GM23338 (cell line): ENCODE data around the gene CD300C. TPM values are rescaled to one million over a fixed set of nuclear protein-coding genes. Genes with fewer than 3 reads are reported as not detected.

ENCODE experiments used
- ATAC-seq: fragments of 200-7000 bp; cut with Tn5 transposase; 3 replicates; pipeline ENCODE4 v1.9.1; 2020
- DNase-seq: peaks from one replicate; pipeline ENCODE4 v3.0.0-alpha.2; 2015; ENCODE audit warnings: low spot score
- H2AFZ ChIP-seq: fragments of 200-600 bp; sonication (generic); 2 replicates; pipeline ENCODE4 v1.8.0; 2016; ENCODE audit warnings: antibody characterized with exemption, mild to moderate bottlenecking, moderate library complexity
- H3F3A ChIP-seq: fragments of 200-600 bp; sonication (generic); replicated peaks from 2 replicates; pipeline ENCODE4 v1.8.0; 2017; ENCODE audit warnings: antibody characterized with exemption, mixed run types, low read depth
- H3K27ac ChIP-seq: fragments of 200-600 bp; sonication (generic); 2 replicates; pipeline ENCODE4 v1.6.1; 2016; ENCODE audit warnings: low read depth
- H3K27me3 ChIP-seq: fragments of 200-600 bp; sonication (generic); 2 replicates; pipeline ENCODE4 v1.8.0; 2016; ENCODE audit warnings: mild to moderate bottlenecking, mixed run types, moderate library complexity; ENCODE audit not compliant: insufficient read depth
- H3K36me3 ChIP-seq: fragments of 200-600 bp; sonication (generic); 2 replicates; pipeline ENCODE4 v1.8.0; 2016; ENCODE audit warnings: mild to moderate bottlenecking; ENCODE audit not compliant: insufficient read depth
- H3K4me1 ChIP-seq: fragments of 200-600 bp; sonication (generic); 2 replicates; pipeline ENCODE4 v1.8.0; 2016; ENCODE audit warnings: mild to moderate bottlenecking, moderate library complexity; ENCODE audit not compliant: insufficient read depth
- H3K4me2 ChIP-seq: fragments of 200-600 bp; sonication (generic); 2 replicates; pipeline ENCODE4 v1.7.1; 2017; ENCODE audit warnings: mixed run types
- H3K4me3 ChIP-seq: fragments of 200-600 bp; sonication (generic); 2 replicates; pipeline ENCODE4 v1.6.1; 2016; ENCODE audit warnings: mixed run types
- H3K79me2 ChIP-seq: fragments of 200-600 bp; sonication (generic); replicated peaks from 2 replicates; pipeline ENCODE4 v1.8.0; 2017; ENCODE audit warnings: mild to moderate bottlenecking; ENCODE audit not compliant: insufficient read depth
- H3K9me2 ChIP-seq: fragments of 200-600 bp; sonication (generic); 2 replicates; pipeline ENCODE4 v1.8.0; 2017; ENCODE audit not compliant: insufficient read depth
- H4K20me1 ChIP-seq: fragments of 200-600 bp; sonication (generic); replicated peaks from 2 replicates; pipeline ENCODE4 v1.8.0; 2017; ENCODE audit warnings: mild to moderate bottlenecking; ENCODE audit not compliant: insufficient read depth
- H3K27ac Mint-ChIP-seq: 2 replicates; pipeline ENCODE4 v1.8.0; 2020; ENCODE audit warnings: inconsistent platforms, mild to moderate bottlenecking, moderate library complexity, mixed read lengths
- H3K27me3 Mint-ChIP-seq: 3 replicates; pipeline ENCODE4 v1.8.0; 2022; ENCODE audit warnings: low read depth, mild to moderate bottlenecking, moderate library complexity, mixed read lengths, inconsistent platforms; ENCODE audit not compliant: insufficient read depth, poor library complexity
- H3K36me3 Mint-ChIP-seq: 3 replicates; pipeline ENCODE4 v1.8.0; 2021; ENCODE audit warnings: low read depth, mild to moderate bottlenecking, inconsistent platforms, moderate library complexity, mixed read lengths
- H3K4me1 Mint-ChIP-seq: 3 replicates; pipeline ENCODE4 v1.8.0; 2020; ENCODE audit warnings: mild to moderate bottlenecking, inconsistent platforms, mixed read lengths
- H3K4me3 Mint-ChIP-seq: 3 replicates; pipeline ENCODE4 v1.8.0; 2021; ENCODE audit warnings: moderate library complexity, mild to moderate bottlenecking, inconsistent platforms, mixed read lengths
- H3K9me3 Mint-ChIP-seq: 3 replicates; pipeline ENCODE4 v1.8.0; 2020; ENCODE audit warnings: moderate library complexity, mild to moderate bottlenecking, inconsistent platforms, mixed read lengths
- CREB1 ChIP-seq: fragments of 250-450 bp; sonication (Bioruptor Pico); IDR thresholded peaks from 2 replicates; pipeline ENCODE4 v1.5.0; 2020; ENCODE audit warnings: low read depth, mild to moderate bottlenecking, moderate library complexity
- CTCF ChIP-seq, 2 experiments: fragments of 200-600 bp in 1 of 2; sonication (generic) in 1 of 2; conservative IDR thresholded peaks; 2 replicates each; pipeline versions ENCODE4 v1.5.1 to v1.6.1; 2016 to 2017; ENCODE audit warnings: antibody characterized with exemption in 2 of 2, low read depth in 2 of 2, mild to moderate bottlenecking in 2 of 2, moderate library complexity in 1 of 2
- ETS1 ChIP-seq: IDR thresholded peaks from 2 replicates; pipeline ENCODE4 v1.6.1; 2016; ENCODE audit warnings: antibody characterized with exemption
- EZH2 ChIP-seq: fragments of 200-600 bp; sonication (generic); IDR thresholded peaks from one replicate; pipeline ENCODE4 v1.8.0; 2017; ENCODE audit warnings: antibody characterized with exemption, mild to moderate bottlenecking, low read depth; ENCODE audit not compliant: unreplicated experiment
- EZH2phosphoT487 ChIP-seq: fragments of 200-600 bp; sonication (generic); IDR thresholded peaks from one replicate; pipeline ENCODE4 v1.8.1; 2018; ENCODE audit warnings: antibody characterized with exemption; ENCODE audit not compliant: unreplicated experiment
- JUNB ChIP-seq: IDR thresholded peaks from one replicate; pipeline ENCODE4 v1.6.1; 2016; ENCODE audit warnings: antibody characterized with exemption; ENCODE audit not compliant: unreplicated experiment
- NANOG ChIP-seq: IDR thresholded peaks from 2 replicates; pipeline ENCODE4 v1.6.1; 2016; ENCODE audit warnings: antibody characterized with exemption, borderline replicate concordance
- POLR2AphosphoS5 ChIP-seq: IDR thresholded peaks from 2 replicates; pipeline ENCODE4 v1.6.1; 2016; ENCODE audit warnings: antibody characterized with exemption, low read depth
- REST ChIP-seq: IDR thresholded peaks from one replicate; pipeline ENCODE4 v1.6.1; 2018; ENCODE audit warnings: antibody characterized with exemption; ENCODE audit not compliant: unreplicated experiment
- STAT1 ChIP-seq: IDR thresholded peaks from one replicate; pipeline ENCODE4 v1.6.1; 2016; ENCODE audit warnings: antibody characterized with exemption; ENCODE audit not compliant: unreplicated experiment
- ZNF114 ChIP-seq: fragments of 250-450 bp; sonication (Bioruptor Pico); IDR thresholded peaks from 2 replicates; pipeline ENCODE4 v1.5.0; 2020; ENCODE audit warnings: mild to moderate bottlenecking, moderate library complexity
- ZNF331 ChIP-seq: fragments of 250-450 bp; sonication (Bioruptor Pico); IDR thresholded peaks from 2 replicates; pipeline ENCODE4 v1.5.0; 2020; ENCODE audit warnings: low read depth, mild to moderate bottlenecking, moderate library complexity
- ZNF462 ChIP-seq: fragments of 250-450 bp; sonication (Bioruptor Pico); IDR thresholded peaks from 2 replicates; pipeline ENCODE4 v1.5.0; 2020; ENCODE audit warnings: mild to moderate bottlenecking, moderate library complexity
- polyA plus RNA-seq: library from polyadenylated mRNA; unstranded; fragments of >200 nt; fragmentation: Nextera tagmentation; extraction: Ambion mirVana; gene quantifications from 2 replicates; pipeline ENCODE4 v1.2.1, GENCODE V29; 2016
- total RNA-seq: library from RNA; depleted of rRNA; stranded (reverse); fragments of >200 nt; shearing (Covaris generic); gene quantifications from 2 replicates; pipeline ENCODE4 v1.2.3, GENCODE V29; 2014

Gene CD300C
- total and polyA plus RNA-seq, 2 experiments from 2014 or later = not detected

- H3K27me3 Mint-ChIP-seq = peaks cover 3% of the 10 kb centered on the region
Observed at GRCh38 chr17:74582633-74583032, 36.7 kb upstream of the CD300C start.

More at GRCh38 chr17:74582633-74583032, 36.7 kb upstream of the CD300C start:
- no peaks in the 10 kb centered on the region for H4K20me1 ChIP-seq
- Mint-ChIP-seq H3K9me3 (peaks cover 2% of the 10 kb centered on the region; the same call in 2 of the 3 replicates), H3K27ac (no peak overlapping the region), H3K4me3 (no peak overlapping the region), H3K36me3 (no peaks in the 10 kb centered on the region), H3K4me1 (peaks cover 3% of the 10 kb centered on the region; the same call in 1 of the 3 replicates)
- H3K4me3 ChIP-seq = no peak overlapping the region
- no peaks in the 10 kb centered on the region for H3K79me2 ChIP-seq
- H3K4me2 ChIP-seq = no peak overlapping the region
- DNase-seq (no peak), ATAC-seq (no peak)
- no peaks in the 10 kb centered on the region for H3K9me2 ChIP-seq
- H3K36me3 ChIP-seq = no peaks in the 10 kb centered on the region
- no peak overlapping the region for H3K27ac ChIP-seq
- no peaks in the 10 kb centered on the region for H3K27me3 ChIP-seq
- H3F3A ChIP-seq = no peaks in the 10 kb centered on the region
- no peak for TF ChIP-seq CREB1 (CRISPR knock-in tag)
- TF ChIP-seq ZNF462 (CRISPR knock-in tag) = no peak
- no peak for TF ChIP-seq ZNF114 (CRISPR knock-in tag)
- TF ChIP-seq NANOG = no peak
- no peak for TF ChIP-seq ZNF331 (CRISPR knock-in tag)
- no peak for TF ChIP-seq EZH2phosphoT487
- no peak for TF ChIP-seq STAT1
- TF ChIP-seq REST = no peak
- TF ChIP-seq JUNB = no peak
- no peak for TF ChIP-seq EZH2
- no peak for TF ChIP-seq CTCF (conservative IDR thresholded peaks at IDR 0.05; ENCODE audit: low read depth in 2 of 2)
- TF ChIP-seq POLR2AphosphoS5 = no peak
- no peak for TF ChIP-seq ETS1
- H3K4me1 ChIP-seq = no peaks in the 10 kb centered on the region
- no peak overlapping the region for H2AFZ ChIP-seq
